GM23248 (cell line): ENCODE results near the gene FAM168A.

Source experiments
- EZH2 ChIP-seq: fragments of 200-600 bp; sonication (generic); IDR thresholded peaks from 2 replicates; pipeline ENCODE4 v1.6.1; 2018; ENCODE audit warnings: antibody characterized with exemption, mild to moderate bottlenecking; ENCODE audit not compliant: insufficient read depth, poor library complexity, severe bottlenecking
- EZH2phosphoT487 ChIP-seq: fragments of 200-600 bp; sonication (generic); IDR thresholded peaks from 2 replicates; pipeline ENCODE4 v1.6.1; 2018; ENCODE audit warnings: antibody characterized with exemption, moderate library complexity, mild to moderate bottlenecking, low read depth; ENCODE audit not compliant: insufficient read depth

- no peak for TF ChIP-seq EZH2
- TF ChIP-seq EZH2phosphoT487 = no peak
These were observed 19.2 kb downstream of the FAM168A start for GRCh38 chr11:73578592-73579185.
